OCI-LY7 (cell line): ENCODE measurements around the gene SYN1. TPM values are rescaled to one million over a fixed set of nuclear protein-coding genes. Genes with fewer than 3 reads are reported as not detected.

Experiments used
- BruUV-seq: library from RNA; stranded (reverse); fragments of 400-500 nt; replicated peaks from 2 replicates; lab custom pipeline; 2021; lab: Mats Ljungman, UMichigan
- CTCF ChIA-PET: fragments of 300-600 bp; sonication (Branson Sonifier 250); formaldehyde crosslinking; loops from one replicate; lab custom pipeline; 2022; ENCODE audit warnings: antibody characterized with exemption; ENCODE audit not compliant: unreplicated experiment; lab: Charles Lee
- POLR2A ChIA-PET: fragments of 300-600 bp; sonication (Branson Sonifier 250); formaldehyde crosslinking; loops from one replicate; lab custom pipeline; 2022; ENCODE audit warnings: antibody characterized with exemption; lab: Charles Lee
- DNase-seq: peaks from one replicate; pipeline ENCODE4 v3.0.0-alpha.2; 2015; ENCODE audit warnings: low spot score
- H2AFZ ChIP-seq: fragments of 200-600 bp; sonication (generic), shearing (Covaris generic); 2 replicates; pipeline ENCODE4 v1.6.1; 2014; ENCODE audit warnings: mild to moderate bottlenecking, antibody characterized with exemption, low read length, moderate library complexity
- H3K27ac ChIP-seq: fragments of 200-600 bp; sonication (generic); 2 replicates; pipeline ENCODE4 v1.5.1; 2014; ENCODE audit warnings: mixed run types, low read depth, mild to moderate bottlenecking, moderate library complexity, low read length, inconsistent platforms; ENCODE audit not compliant: poor library complexity, severe bottlenecking
- H3K36me3 ChIP-seq: fragments of 200-600 bp; sonication (generic); 2 replicates; pipeline ENCODE4 v1.6.1; 2014; ENCODE audit warnings: mild to moderate bottlenecking, antibody characterized with exemption, low read length, moderate library complexity, mixed read lengths; ENCODE audit not compliant: insufficient read depth
- H3K4me1 ChIP-seq: fragments of 200-600 bp; sonication (generic); 2 replicates; pipeline ENCODE4 v1.5.1; 2014; ENCODE audit warnings: mild to moderate bottlenecking, low read length; ENCODE audit not compliant: insufficient read depth, poor library complexity, severe bottlenecking
- H3K4me2 ChIP-seq: fragments of 200-600 bp; sonication (generic); 2 replicates; pipeline ENCODE4 v1.6.1; 2014; ENCODE audit warnings: mild to moderate bottlenecking, low read length
- H3K4me3 ChIP-seq: fragments of 200-600 bp; sonication (generic); 2 replicates; pipeline ENCODE4 v1.5.1; 2014; ENCODE audit warnings: mild to moderate bottlenecking, low read depth, low read length; ENCODE audit not compliant: poor library complexity, severe bottlenecking
- H3K79me2 ChIP-seq: fragments of 200-600 bp; sonication (generic); 2 replicates; pipeline ENCODE4 v1.6.1; 2016; ENCODE audit warnings: low read depth, mild to moderate bottlenecking, low read length, moderate library complexity, mixed read lengths; ENCODE audit not compliant: insufficient read depth
- H3K9me2 ChIP-seq: fragments of 200-600 bp; sonication (generic); 2 replicates; pipeline ENCODE4 v1.6.1; 2016; ENCODE audit warnings: mild to moderate bottlenecking, low read length, mixed read lengths; ENCODE audit not compliant: insufficient read depth
- H3K9me3 ChIP-seq: fragments of 200-600 bp; sonication (generic); 2 replicates; pipeline ENCODE4 v1.6.1; 2014; ENCODE audit warnings: mild to moderate bottlenecking, mixed run types, low read length, mixed read lengths
- H4K20me1 ChIP-seq: fragments of 200-600 bp; sonication (generic); 2 replicates; pipeline ENCODE4 v1.6.1; 2014; ENCODE audit warnings: mild to moderate bottlenecking, antibody characterized with exemption, low read length, moderate library complexity, mixed read lengths; ENCODE audit not compliant: insufficient read depth
- CTCF ChIP-seq: fragments of 200-600 bp; sonication (generic); conservative IDR thresholded peaks from 2 replicates; pipeline ENCODE4 v1.5.1; 2014; ENCODE audit warnings: mild to moderate bottlenecking, antibody characterized with exemption, low read length, moderate library complexity, mixed read lengths
- EZH2phosphoT487 ChIP-seq: fragments of 200-600 bp; sonication (generic); IDR thresholded peaks from 2 replicates; pipeline ENCODE4 v1.6.1; 2018; ENCODE audit warnings: low read depth, borderline replicate concordance, mild to moderate bottlenecking, mixed run types, antibody characterized with exemption, low read length, moderate library complexity, mixed read lengths
- intact Hi-C: fragments of 100-400 bp; cut with micrococcal nuclease; formaldehyde crosslinking; loops from one replicate; pipeline ENCODE4 v1.10.0; 2022; ENCODE audit not compliant: unreplicated experiment
- total RNA-seq, 2 experiments: library from RNA; depleted of rRNA in 1 of 2; stranded (reverse); fragments of >200 nt in 1 of 2; shearing (Covaris generic) in 1 of 2; gene quantifications; 2 replicates each; pipeline ENCODE4 v1.2.3, GENCODE V29; 2014 to 2022

Gene SYN1
- total RNA-seq, 2 experiments from 2014 or later, result not detected

GRCh38 chrX:47540754-47541538 lies 78.7 kb downstream of the SYN1 start:
- BruUV-seq, result no TSS peak
- Histone ChIP-seq H3K36me3 (no peaks in the 10 kb centered on the region), H3K9me3 (no peaks in the 10 kb centered on the region), H4K20me1 (no peaks in the 10 kb centered on the region), H3K27ac (no peak overlapping the region), H3K4me1 (no peaks in the 10 kb centered on the region), H3K4me3 (no peak overlapping the region), H3K4me2 (no peak overlapping the region), H2AFZ (peak overlapping the region; percentile 72; the same call in 1 of the 2 replicates), H3K9me2 (no peaks in the 10 kb centered on the region), H3K79me2 (no peaks in the 10 kb centered on the region)
- TF ChIP-seq CTCF, result peak; percentile 55
- no peak for TF ChIP-seq EZH2phosphoT487
- intact Hi-C loops, result no loop called here
- CTCF ChIA-PET, result no interaction called here
- POLR2A ChIA-PET, result no interaction called here
- no peak for DNase-seq

GRCh38 chrX:47539860-47540259 lies 79.8 kb downstream of the SYN1 start:
- DNase-seq, result no peak
- H3K4me3 ChIP-seq, result no peak overlapping the region
- H2AFZ ChIP-seq, result no peak overlapping the region
- no peaks in the 10 kb centered on the region for H4K20me1 ChIP-seq
- intact Hi-C loops, result no loop called here
- no peak overlapping the region for H3K4me2 ChIP-seq
- CTCF ChIA-PET, result no interaction called here
- no peak overlapping the region for H3K27ac ChIP-seq
- BruUV-seq, result no TSS peak
- H3K36me3 ChIP-seq, result no peaks in the 10 kb centered on the region
- H3K4me1 ChIP-seq, result no peaks in the 10 kb centered on the region
- H3K9me2 ChIP-seq, result no peaks in the 10 kb centered on the region
- POLR2A ChIA-PET, result no interaction called here
- H3K9me3 ChIP-seq, result no peaks in the 10 kb centered on the region
- H3K79me2 ChIP-seq, result no peaks in the 10 kb centered on the region
- TF ChIP-seq EZH2phosphoT487 (no peak), CTCF (no peak)

GRCh38 chrX:47530049-47530448 lies 89.6 kb downstream of the SYN1 start:
- no TSS peak for BruUV-seq
- no peaks in the 10 kb centered on the region for H3K9me2 ChIP-seq
- no peak overlapping the region for H3K27ac ChIP-seq
- DNase-seq, result no peak
- H3K4me2 ChIP-seq, result no peak overlapping the region
- no peaks in the 10 kb centered on the region for H3K36me3 ChIP-seq
- H3K9me3 ChIP-seq, result no peaks in the 10 kb centered on the region
- H3K4me3 ChIP-seq, result no peak overlapping the region
- no peaks in the 10 kb centered on the region for H3K79me2 ChIP-seq
- CTCF ChIA-PET, result no interaction called here
- H4K20me1 ChIP-seq, result no peaks in the 10 kb centered on the region
- TF ChIP-seq CTCF, result no peak
- no peak for TF ChIP-seq EZH2phosphoT487
- intact Hi-C loops, result no loop called here
- H3K4me1 ChIP-seq, result no peaks in the 10 kb centered on the region
- POLR2A ChIA-PET, result no interaction called here
- H2AFZ ChIP-seq, result no peak overlapping the region
